ENCODE measurements around the gene ARHGAP31.

- no peak for TF ChIP-seq CTCF (IDR thresholded peaks at IDR 0.05)
- TF ChIP-seq POLR2AphosphoS5 (IDR thresholded peaks at IDR 0.05): no peak
Observed at GRCh38 chr3:119444590-119444989, 150.4 kb downstream of the ARHGAP31 start.

All from gastroesophageal sphincter (tissue), 3 donors.